ENCODE results near the gene PPP2R5A.
A peak's percentile ranks its signal among the peaks of the same experiment; 100 is the strongest.

The PPP2R5A gene

GRCh38 chr1:212305342-212305741, 20.1 kb downstream of the PPP2R5A start:
- TF ChIP-seq CTCF (IDR thresholded peaks at IDR 0.05), result no peak

GRCh38 chr1:212309967-212310366, 24.8 kb downstream of the PPP2R5A start:
- no peak for TF ChIP-seq CTCF (IDR thresholded peaks at IDR 0.05)

GRCh38 chr1:212310383-212310782, 25.2 kb downstream of the PPP2R5A start:
- TF ChIP-seq CTCF (IDR thresholded peaks at IDR 0.05), result no peak

GRCh38 chr1:212311836-212312497, 26.8 kb downstream of the PPP2R5A start:
- TF ChIP-seq CTCF (IDR thresholded peaks at IDR 0.05), result no peak

- no peak for TF ChIP-seq CTCF (IDR thresholded peaks at IDR 0.05)
Measured at GRCh38 chr1:212313616-212314015, 28.4 kb downstream of the PPP2R5A start.

GRCh38 chr1:212315184-212315583, 30.0 kb downstream of the PPP2R5A start:
- no peak for TF ChIP-seq CTCF (IDR thresholded peaks at IDR 0.05)

GRCh38 chr1:212315907-212316306, 30.7 kb downstream of the PPP2R5A start:
- TF ChIP-seq CTCF (IDR thresholded peaks at IDR 0.05), result peak; percentile 51; the same call in 1 of the 2 replicates

GRCh38 chr1:212317916-212318315, 32.7 kb downstream of the PPP2R5A start:
- TF ChIP-seq CTCF (IDR thresholded peaks at IDR 0.05), result no peak
